ENCODE results near the gene DDX4. TPM values are rescaled to one million over a fixed set of nuclear protein-coding genes. Genes with fewer than 3 reads are reported as not detected.
A peak's percentile ranks its signal among the peaks of the same experiment; 100 is the strongest.

The DDX4 gene
- total RNA-seq, 1 donor from 2014 or later, result under 0.01 TPM

DNA sequence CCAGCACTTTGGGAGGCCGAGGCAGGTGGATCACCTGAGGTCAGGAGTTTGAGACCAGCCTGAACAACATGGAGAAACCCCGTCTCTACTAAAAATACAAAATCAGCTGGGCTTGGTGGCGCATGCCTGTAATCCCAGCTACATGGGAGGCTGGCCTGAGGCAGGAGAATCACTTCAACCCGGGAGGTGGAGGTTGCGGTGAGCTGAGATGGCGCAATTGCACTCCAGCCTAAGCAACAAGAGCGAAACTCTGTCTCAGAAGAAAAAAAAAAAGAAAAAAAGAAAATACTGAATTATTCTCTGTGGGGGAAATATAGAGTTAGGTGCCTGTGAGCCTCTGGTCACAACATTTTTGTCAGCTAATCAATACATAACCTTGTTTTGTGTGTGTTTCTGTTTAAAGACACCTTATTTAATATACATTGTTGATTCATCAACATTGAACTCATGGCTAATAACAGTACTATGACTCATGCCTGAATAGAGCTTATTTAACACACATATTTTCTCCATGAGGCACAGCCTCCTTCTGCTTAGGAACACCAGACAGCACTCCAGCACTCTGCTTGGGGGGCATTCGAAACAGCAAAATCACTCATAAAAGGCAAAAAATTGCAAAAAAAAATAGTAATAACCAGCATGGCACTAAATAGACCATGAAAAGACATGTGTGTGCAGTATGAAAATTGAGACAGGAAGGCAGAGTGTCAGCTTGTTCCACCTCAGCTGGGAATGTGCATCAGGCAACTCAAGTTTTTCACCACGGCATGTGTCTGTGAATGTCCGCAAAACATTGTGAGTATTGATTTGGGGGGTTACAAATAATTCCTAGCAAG, 113.2 kb downstream of the DDX4 start, which contains the start of gene IL31RA:
Gene IL31RA (plus strand): TSS at position 519 of the 836 bp plus-strand sequence. CDS start 214 bp downstream, at position 733.
- DNase-seq (ENCODE audit: low read depth) (peak; percentile 96), FAIRE-seq (no peak)
- Histone ChIP-seq H3K36me3 (ENCODE audit: control insufficient read depth, insufficient read depth, low read length) (no peaks in the 10 kb centered on the region), H3K4me3 (ENCODE audit: low read depth, low read length) (no peak within 1 kb of the TSS), H3K27me3 (ENCODE audit: control insufficient read depth, insufficient read depth, low read length) (no peaks in the 10 kb centered on the region)
- no peak for TF ChIP-seq CTCF (IDR thresholded peaks at IDR 0.05; ENCODE audit: insufficient read depth, low read length, severe bottlenecking)

GRCh38 chr5:55851675-55851979, 113.8 kb downstream of the DDX4 start:
- H3K4me3 ChIP-seq (ENCODE audit: low read depth, low read length), result no peak overlapping the region
- H3K36me3 ChIP-seq (ENCODE audit: control insufficient read depth, insufficient read depth, low read length), result no peaks in the 10 kb centered on the region
- no peaks in the 10 kb centered on the region for H3K27me3 ChIP-seq (ENCODE audit: control insufficient read depth, insufficient read depth, low read length)
- FAIRE-seq (no peak), DNase-seq (ENCODE audit: low read depth) (no peak)
- TF ChIP-seq CTCF (IDR thresholded peaks at IDR 0.05; ENCODE audit: insufficient read depth, low read length, severe bottlenecking), result no peak

- Histone ChIP-seq H3K27me3 (ENCODE audit: control insufficient read depth, insufficient read depth, low read length) (no peaks in the 10 kb centered on the region), H3K4me3 (ENCODE audit: low read depth, low read length) (no peak overlapping the region), H3K36me3 (ENCODE audit: control insufficient read depth, insufficient read depth, low read length) (no peaks in the 10 kb centered on the region)
- no peak for DNase-seq (ENCODE audit: low read depth)
- no peak for TF ChIP-seq CTCF (IDR thresholded peaks at IDR 0.05; ENCODE audit: insufficient read depth, low read length, severe bottlenecking)
- FAIRE-seq, result no peak
Measured at GRCh38 chr5:55852503-55852902, 114.6 kb downstream of the DDX4 start.

DNA sequence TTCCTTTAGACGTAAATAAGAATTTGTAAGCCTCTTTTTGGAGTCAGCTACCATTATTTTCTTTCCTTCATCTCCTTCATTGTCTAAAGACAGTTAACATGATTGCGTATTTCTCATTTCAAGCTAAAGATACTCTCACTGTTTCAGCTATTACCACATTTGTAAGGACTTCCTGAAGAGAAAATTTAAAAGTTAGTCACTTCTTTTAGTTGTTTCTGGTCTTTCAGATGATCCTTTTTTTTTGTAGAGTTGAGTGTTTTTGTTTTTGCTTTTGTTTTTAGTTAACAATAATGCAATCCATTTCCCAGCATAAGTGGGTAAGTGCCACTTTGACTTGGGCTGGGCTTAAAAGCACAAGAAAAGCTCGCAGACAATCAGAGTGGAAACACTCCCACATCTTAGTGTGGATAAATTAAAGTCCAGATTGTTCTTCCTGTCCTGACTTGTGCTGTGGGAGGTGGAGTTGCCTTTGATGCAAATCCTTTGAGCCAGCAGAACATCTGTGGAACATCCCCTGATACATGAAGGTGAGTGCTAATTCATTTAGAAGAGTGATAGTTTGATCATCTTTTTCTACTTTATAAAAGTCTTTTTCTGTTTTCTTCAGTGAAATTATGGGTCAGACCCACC, 115.3 kb downstream of the DDX4 start:
- peak; percentile 7 for FAIRE-seq
- Histone ChIP-seq H3K27me3 (ENCODE audit: control insufficient read depth, insufficient read depth, low read length) (no peaks in the 10 kb centered on the region), H3K4me3 (ENCODE audit: low read depth, low read length) (no peak overlapping the region), H3K36me3 (ENCODE audit: control insufficient read depth, insufficient read depth, low read length) (no peaks in the 10 kb centered on the region)
- TF ChIP-seq CTCF (IDR thresholded peaks at IDR 0.05; ENCODE audit: insufficient read depth, low read length, severe bottlenecking), result no peak
- peak; percentile 70 for DNase-seq (ENCODE audit: low read depth)

DNA sequence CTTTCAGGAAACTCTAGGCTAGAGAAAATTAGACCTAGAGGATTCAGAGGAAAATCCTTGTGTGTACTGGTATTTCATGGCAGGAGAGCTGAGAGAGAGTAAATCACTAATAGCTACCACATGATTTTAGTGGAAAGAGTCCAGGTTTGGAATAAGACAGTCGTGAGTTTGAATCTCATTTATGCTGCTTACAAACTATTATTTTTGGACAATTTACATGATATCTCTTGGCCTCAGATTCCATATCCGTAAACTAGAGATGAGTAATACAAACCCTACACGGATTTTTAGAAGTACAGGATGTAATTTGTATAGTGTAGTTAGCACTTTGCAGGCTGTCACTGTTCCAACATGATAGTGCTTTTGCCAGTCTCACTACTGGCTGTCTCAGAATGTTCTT, 116.0 kb downstream of the DDX4 start:
- no peaks in the 10 kb centered on the region for H3K27me3 ChIP-seq (ENCODE audit: control insufficient read depth, insufficient read depth, low read length)
- no peaks in the 10 kb centered on the region for H3K36me3 ChIP-seq (ENCODE audit: control insufficient read depth, insufficient read depth, low read length)
- TF ChIP-seq CTCF (IDR thresholded peaks at IDR 0.05; ENCODE audit: insufficient read depth, low read length, severe bottlenecking), result no peak
- FAIRE-seq (no peak), DNase-seq (ENCODE audit: low read depth) (peak; percentile 28)
- H3K4me3 ChIP-seq (ENCODE audit: low read depth, low read length), result no peak overlapping the region

Data from bronchial epithelial cell (primary cell).